Measurements from ENCODE around the gene HSP90AA1.
"Not testable (repeated sequence)": the region's sequence is repeated elsewhere in the genome, so short reads cannot be mapped to it uniquely, and the experiment has no call there.

HSP90AA1 gene

GRCh38 chr14:102094101-102094500 lies 7.3 kb upstream of the HSP90AA1 start:
- no peak for DNase-seq (ENCODE audit: low spot score)

GRCh38 chr14:102092806-102093205 lies 6.0 kb upstream of the HSP90AA1 start:
- no peak for DNase-seq (ENCODE audit: low spot score)

- DNase-seq (ENCODE audit: low spot score): no peak
These were observed 3.9 kb upstream of the HSP90AA1 start for GRCh38 chr14:102090713-102091112.

- no peak for DNase-seq (ENCODE audit: low spot score)
These were observed 2.9 kb upstream of the HSP90AA1 start for GRCh38 chr14:102089621-102090343.

GRCh38 chr14:102088012-102088792 lies 1.4 kb upstream of the HSP90AA1 start:
- peak; percentile 47 for DNase-seq (ENCODE audit: low spot score)

- no peak for DNase-seq (ENCODE audit: low spot score)
These were observed 843 bp upstream of the HSP90AA1 start for GRCh38 chr14:102087762-102088011.

- DNase-seq (ENCODE audit: low spot score): no peak
These were observed 204 bp downstream of the HSP90AA1 start for GRCh38 chr14:102086709-102086971.

GRCh38 chr14:102085948-102086708 lies 716 bp downstream of the HSP90AA1 start:
- DNase-seq (ENCODE audit: low spot score): peak; percentile 61

GRCh38 chr14:102085488-102085887 lies 1.4 kb downstream of the HSP90AA1 start:
- DNase-seq (ENCODE audit: low spot score): no peak

GRCh38 chr14:102084931-102085330 lies 1.9 kb downstream of the HSP90AA1 start:
- no peak for DNase-seq (ENCODE audit: low spot score)

- DNase-seq (ENCODE audit: low spot score): not testable (repeated sequence)
These were observed 2.3 kb downstream of the HSP90AA1 start for GRCh38 chr14:102084522-102084921.

- no peak for DNase-seq (ENCODE audit: low spot score)
These were observed 5.4 kb downstream of the HSP90AA1 start for GRCh38 chr14:102081231-102082080.

- DNase-seq (ENCODE audit: low spot score): no peak
These were observed 6.4 kb downstream of the HSP90AA1 start for GRCh38 chr14:102080183-102081080.

- no peak for DNase-seq (ENCODE audit: low spot score)
These were observed 7.2 kb downstream of the HSP90AA1 start for GRCh38 chr14:102079700-102079979.

GRCh38 chr14:102078831-102079699 lies 7.8 kb downstream of the HSP90AA1 start:
- no peak for DNase-seq (ENCODE audit: low spot score)

- DNase-seq (ENCODE audit: low spot score): not testable (repeated sequence)
These were observed 8.5 kb downstream of the HSP90AA1 start for GRCh38 chr14:102078361-102078791.

- DNase-seq (ENCODE audit: low spot score): no peak
These were observed 9.5 kb downstream of the HSP90AA1 start for GRCh38 chr14:102077382-102077709.

GRCh38 chr14:102075155-102075554 lies 11.7 kb downstream of the HSP90AA1 start:
- no peak for DNase-seq (ENCODE audit: low spot score)

GRCh38 chr14:102074415-102074964 lies 12.4 kb downstream of the HSP90AA1 start:
- DNase-seq (ENCODE audit: low spot score): no peak

GRCh38 chr14:102071283-102071998 lies 15.4 kb downstream of the HSP90AA1 start:
- DNase-seq (ENCODE audit: low spot score): no peak

Data from CD4-positive, alpha-beta T cell treated with Interleukin-6 at 100 ng/mL for 8 hours (primary cell).